Endodermal cell (in vitro differentiated cells): ENCODE results near the gene CDH4. TPM values are rescaled to one million over a fixed set of nuclear protein-coding genes. Genes with fewer than 3 reads are reported as not detected.
A peak's percentile ranks its signal among the peaks of the same experiment; 100 is the strongest.
"Not testable (repeated sequence)": the region's sequence is repeated elsewhere in the genome, so short reads cannot be mapped to it uniquely, and the experiment has no call there.

Experiments used
- DNase-seq: peaks from one replicate; pipeline ENCODE4 v3.0.0-alpha.2; 2017
- H3K27ac ChIP-seq: 2 replicates; pipeline ENCODE4 v1.5.1; 2013; ENCODE audit warnings: mild to moderate bottlenecking, low read depth, low read length, moderate library complexity
- H3K27me3 ChIP-seq: 2 replicates; pipeline ENCODE4 v1.6.1; 2013; ENCODE audit warnings: mild to moderate bottlenecking, low read length, moderate library complexity; ENCODE audit not compliant: insufficient read depth, control insufficient read depth, poor library complexity, severe bottlenecking
- H3K36me3 ChIP-seq: 2 replicates; pipeline ENCODE4 v1.7.0; 2013; ENCODE audit warnings: mild to moderate bottlenecking, low read length, moderate library complexity; ENCODE audit not compliant: control insufficient read depth, insufficient read depth
- H3K4me1 ChIP-seq: one replicate; pipeline ENCODE4 v1.7.0; 2013; ENCODE audit warnings: low read length; ENCODE audit not compliant: control insufficient read depth, insufficient read depth
- H3K4me3 ChIP-seq: 2 replicates; pipeline ENCODE4 v1.5.1; 2013; ENCODE audit warnings: mild to moderate bottlenecking, low read length, moderate library complexity
- H3K9ac ChIP-seq: 2 replicates; pipeline ENCODE4 v1.6.1; 2013; ENCODE audit warnings: mild to moderate bottlenecking, low read length, moderate library complexity; ENCODE audit not compliant: poor library complexity, severe bottlenecking; ENCODE audit errors: extremely low read depth
- H3K9me3 ChIP-seq: 2 replicates; pipeline ENCODE4 v1.6.1; 2013; ENCODE audit warnings: mild to moderate bottlenecking, low read length, moderate library complexity; ENCODE audit not compliant: control insufficient read depth
- H3K27ac Mint-ChIP-seq: 2 replicates; pipeline ENCODE4 v1.8.0; 2020; ENCODE audit warnings: mixed read lengths
- H3K27me3 Mint-ChIP-seq: 2 replicates; pipeline ENCODE4 v1.8.0; 2021; ENCODE audit warnings: mild to moderate bottlenecking, mixed read lengths; ENCODE audit not compliant: insufficient read depth
- H3K36me3 Mint-ChIP-seq: 2 replicates; pipeline ENCODE4 v1.8.0; 2020; ENCODE audit warnings: low read depth, mixed read lengths
- H3K4me1 Mint-ChIP-seq: 2 replicates; pipeline ENCODE4 v1.8.0; 2020; ENCODE audit warnings: mixed read lengths
- H3K4me3 Mint-ChIP-seq: 2 replicates; pipeline ENCODE4 v1.8.0; 2020; ENCODE audit warnings: mild to moderate bottlenecking, moderate library complexity, mixed read lengths
- H3K9me3 Mint-ChIP-seq: 2 replicates; pipeline ENCODE4 v1.8.0; 2020; ENCODE audit warnings: mild to moderate bottlenecking, mixed read lengths
- CTCF ChIP-seq: fragments of 200-600 bp; sonication (generic); conservative IDR thresholded peaks from 2 replicates; pipeline ENCODE4 v1.5.0; 2021; ENCODE audit warnings: antibody characterized with exemption, mild to moderate bottlenecking
- WGBS, 2 experiments: methylation state at CpG; one replicate each; pipeline versions ENCODE4 v1.1.5 to v1.1.7; 2013; ENCODE audit warnings: missing lambda C conversion rate in 2 of 2, mixed read lengths in 1 of 2; ENCODE audit not compliant: insufficient coverage in 1 of 2, insufficient read length in 1 of 2; 5-methylcytosine and 5-hydroxymethylcytosine counted together
- total RNA-seq, 2 donors: library from RNA; stranded (reverse); fragmentation: NEBNext Ultra II Directional in 1 of 2; extraction: Animal tissue kit (Norgen Biotek cat#: 25700) in 1 of 2; gene quantifications; 2 replicates in 1 of 2; 3 replicates in 1 of 2; pipeline ENCODE4 v1.2.1, GENCODE V29; 2021

The CDH4 gene
- total RNA-seq, 2 donors from 2014 or later, result 1.8 to 5.8 TPM

- no peak overlapping the region for H3K27ac Mint-ChIP-seq
- Histone ChIP-seq H3K27ac (no peak overlapping the region), H3K9me3 (no peaks in the 10 kb centered on the region), H3K4me3 (no peak overlapping the region), H3K36me3 (peaks cover 28% of the 10 kb centered on the region), H3K27me3 (no peaks in the 10 kb centered on the region), H3K4me1 (no peaks in the 10 kb centered on the region), H3K9ac (no peak overlapping the region)
- no peak overlapping the region for H3K4me3 Mint-ChIP-seq
- WGBS, 2 experiments, result 85 to 94% methylated on average over 8 to 11 of the region's 11 CpGs
- DNase-seq, result no peak
- no peaks in the 10 kb centered on the region for H3K4me1 Mint-ChIP-seq
- peaks cover 52% of the 10 kb centered on the region for H3K36me3 Mint-ChIP-seq
- H3K27me3 Mint-ChIP-seq, result no peaks in the 10 kb centered on the region
- H3K9me3 Mint-ChIP-seq, result peaks cover 4% of the 10 kb centered on the region
- no peak for TF ChIP-seq CTCF
Measured at GRCh38 chr20:61982951-61983315, 730.9 kb downstream of the CDH4 start.

- Mint-ChIP-seq H3K36me3 (peaks cover 56% of the 10 kb centered on the region), H3K27ac (peak overlapping the region; percentile 20), H3K9me3 (peaks cover 4% of the 10 kb centered on the region), H3K27me3 (no peaks in the 10 kb centered on the region), H3K4me3 (no peak overlapping the region), H3K4me1 (no peaks in the 10 kb centered on the region)
- no peak overlapping the region for H3K27ac ChIP-seq
- TF ChIP-seq CTCF, result no peak
- no peaks in the 10 kb centered on the region for H3K9me3 ChIP-seq
- peaks cover 36% of the 10 kb centered on the region for H3K36me3 ChIP-seq
- H3K4me1 ChIP-seq, result no peaks in the 10 kb centered on the region
- H3K9ac ChIP-seq, result no peak overlapping the region
- DNase-seq, result no peak
- H3K27me3 ChIP-seq, result no peaks in the 10 kb centered on the region
- WGBS, 2 experiments, result 88 to 91% methylated on average over 13 to 17 of the region's 17 CpGs
- no peak overlapping the region for H3K4me3 ChIP-seq
Measured at GRCh38 chr20:61983965-61984364, 731.9 kb downstream of the CDH4 start.

GRCh38 chr20:61984431-61984830 lies 732.4 kb downstream of the CDH4 start:
- WGBS, 2 experiments, result 95 to 98% methylated on average over 11 to 14 of the region's 14 CpGs
- not testable (repeated sequence) for H3K9me3 ChIP-seq, H3K4me3 Mint-ChIP-seq, H3K9ac ChIP-seq, H3K27ac ChIP-seq, H3K27me3 ChIP-seq, H3K4me1 ChIP-seq, H3K27me3 Mint-ChIP-seq, H3K4me3 ChIP-seq, H3K4me1 Mint-ChIP-seq, H3K9me3 Mint-ChIP-seq, DNase-seq
- peak overlapping the region; percentile 20 for H3K27ac Mint-ChIP-seq
- peaks cover 36% of the 10 kb centered on the region for H3K36me3 ChIP-seq
- peaks cover 55% of the 10 kb centered on the region for H3K36me3 Mint-ChIP-seq

- 95 to 97% methylated on average over 6 of the region's 6 CpGs for WGBS, 2 experiments
- TF ChIP-seq CTCF, result no peak
- H3K4me3 Mint-ChIP-seq, result no peak overlapping the region
- peaks cover 4% of the 10 kb centered on the region for H3K9me3 Mint-ChIP-seq
- no peak overlapping the region for H3K9ac ChIP-seq
- peaks cover 39% of the 10 kb centered on the region for H3K36me3 ChIP-seq
- no peaks in the 10 kb centered on the region for H3K27me3 Mint-ChIP-seq
- H3K9me3 ChIP-seq, result no peaks in the 10 kb centered on the region
- H3K27ac Mint-ChIP-seq, result no peak overlapping the region
- H3K27ac ChIP-seq, result no peak overlapping the region
- H3K27me3 ChIP-seq, result no peaks in the 10 kb centered on the region
- no peak overlapping the region for H3K4me3 ChIP-seq
- no peak for DNase-seq
- no peaks in the 10 kb centered on the region for H3K4me1 ChIP-seq
- peaks cover 61% of the 10 kb centered on the region for H3K36me3 Mint-ChIP-seq
- H3K4me1 Mint-ChIP-seq, result no peaks in the 10 kb centered on the region
Measured at GRCh38 chr20:61985096-61985495, 733.0 kb downstream of the CDH4 start.
